Smooth muscle cell (in vitro differentiated cells): Measurements from ENCODE around the gene BDNF. TPM values are rescaled to one million over a fixed set of nuclear protein-coding genes. Genes with fewer than 3 reads are reported as not detected.

Experiments
- DNase-seq: peaks from one replicate; lab custom pipeline; 2025; ENCODE audit not compliant: unreplicated experiment; lab: John Stamatoyannopoulos, UW
- H2AFZ ChIP-seq: fragments of 200-600 bp; sonication (generic); 2 replicates; pipeline ENCODE4 v1.6.0; 2016; ENCODE audit warnings: antibody characterized with exemption, low read depth, mild to moderate bottlenecking
- H3F3A ChIP-seq: fragments of 200-600 bp; sonication (generic); 2 replicates; pipeline ENCODE4 v1.6.0; 2017; ENCODE audit warnings: antibody characterized with exemption, low read depth
- H3K27ac ChIP-seq: fragments of 200-600 bp; sonication (generic); 2 replicates; pipeline ENCODE4 v1.5.1; 2016; ENCODE audit warnings: low read depth, mild to moderate bottlenecking
- H3K27me3 ChIP-seq: fragments of 200-600 bp; sonication (generic); 2 replicates; pipeline ENCODE4 v1.6.1; 2016; ENCODE audit warnings: low read depth, mild to moderate bottlenecking
- H3K36me3 ChIP-seq: fragments of 200-600 bp; sonication (generic); 2 replicates; pipeline ENCODE4 v1.5.1; 2016; ENCODE audit warnings: low read depth
- H3K4me1 ChIP-seq: fragments of 200-600 bp; sonication (generic); 2 replicates; pipeline ENCODE4 v1.5.1; 2016; ENCODE audit warnings: low read depth
- H3K4me2 ChIP-seq: fragments of 200-600 bp; sonication (generic); 2 replicates; pipeline ENCODE4 v1.6.0; 2016; ENCODE audit warnings: mild to moderate bottlenecking
- H3K4me3 ChIP-seq: fragments of 200-600 bp; sonication (generic); 2 replicates; pipeline ENCODE4 v1.5.1; 2016; ENCODE audit warnings: mild to moderate bottlenecking
- H3K79me2 ChIP-seq: fragments of 200-600 bp; sonication (generic); 2 replicates; pipeline ENCODE4 v1.6.0; 2016; ENCODE audit warnings: low read depth, mild to moderate bottlenecking
- H3K9ac ChIP-seq: fragments of 200-600 bp; sonication (generic); 2 replicates; pipeline ENCODE4 v1.6.0; 2016; ENCODE audit warnings: low read depth
- H3K9me3 ChIP-seq: fragments of 200-600 bp; sonication (generic); replicated peaks from 2 replicates; pipeline ENCODE4 v1.5.1; 2016; ENCODE audit warnings: low read depth
- H4K20me1 ChIP-seq: fragments of 200-600 bp; sonication (generic); 2 replicates; pipeline ENCODE4 v1.6.0; 2016; ENCODE audit warnings: low read depth
- WGBS: methylation state at CpG from one replicate; pipeline ENCODE4 v1.1.7; 2016; ENCODE audit warnings: low lambda C conversion rate; 5-methylcytosine and 5-hydroxymethylcytosine counted together
- polyA plus RNA-seq: library from polyadenylated mRNA; unstranded; fragments of >200 nt; fragmentation: Nextera tagmentation; extraction: Ambion mirVana; gene quantifications from 2 replicates; pipeline ENCODE4 v1.2.1, GENCODE V29; 2016
- total RNA-seq: library from RNA; depleted of rRNA; stranded (reverse); fragments of >200 nt; gene quantifications from 2 replicates; pipeline ENCODE4 v1.2.3, GENCODE V29; 2014
- TF ChIP-seq, protein P1 (sequence below): fragments of 200-600 bp; sonication (generic); IDR thresholded peaks from 2 replicates; pipeline ENCODE4 v1.5.1; 2017; ENCODE audit warnings: borderline replicate concordance, mild to moderate bottlenecking, antibody characterized with exemption; ENCODE audit not compliant: insufficient read depth, poor library complexity, severe bottlenecking

The BDNF gene
- total and polyA plus RNA-seq, 2 experiments from 2014 or later, result 5.6 to 8.2 TPM

- no peaks in the 10 kb centered on the region for H3F3A ChIP-seq
- WGBS, result 68% methylated on average over 3 of the region's 3 CpGs
- no peak overlapping the region for H3K27ac ChIP-seq
- H3K9ac ChIP-seq, result no peak overlapping the region
- H3K4me1 ChIP-seq, result peaks cover 10% of the 10 kb centered on the region
- peaks cover 17% of the 10 kb centered on the region for H3K27me3 ChIP-seq
- H3K4me3 ChIP-seq, result no peak overlapping the region
- no peak for DNase-seq
- no peak overlapping the region for H2AFZ ChIP-seq
- no peaks in the 10 kb centered on the region for H4K20me1 ChIP-seq
- TF ChIP-seq, protein P1, sequence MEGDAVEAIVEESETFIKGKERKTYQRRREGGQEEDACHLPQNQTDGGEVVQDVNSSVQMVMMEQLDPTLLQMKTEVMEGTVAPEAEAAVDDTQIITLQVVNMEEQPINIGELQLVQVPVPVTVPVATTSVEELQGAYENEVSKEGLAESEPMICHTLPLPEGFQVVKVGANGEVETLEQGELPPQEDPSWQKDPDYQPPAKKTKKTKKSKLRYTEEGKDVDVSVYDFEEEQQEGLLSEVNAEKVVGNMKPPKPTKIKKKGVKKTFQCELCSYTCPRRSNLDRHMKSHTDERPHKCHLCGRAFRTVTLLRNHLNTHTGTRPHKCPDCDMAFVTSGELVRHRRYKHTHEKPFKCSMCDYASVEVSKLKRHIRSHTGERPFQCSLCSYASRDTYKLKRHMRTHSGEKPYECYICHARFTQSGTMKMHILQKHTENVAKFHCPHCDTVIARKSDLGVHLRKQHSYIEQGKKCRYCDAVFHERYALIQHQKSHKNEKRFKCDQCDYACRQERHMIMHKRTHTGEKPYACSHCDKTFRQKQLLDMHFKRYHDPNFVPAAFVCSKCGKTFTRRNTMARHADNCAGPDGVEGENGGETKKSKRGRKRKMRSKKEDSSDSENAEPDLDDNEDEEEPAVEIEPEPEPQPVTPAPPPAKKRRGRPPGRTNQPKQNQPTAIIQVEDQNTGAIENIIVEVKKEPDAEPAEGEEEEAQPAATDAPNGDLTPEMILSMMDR, result no peak
- H3K79me2 ChIP-seq, result peaks cover 2% of the 10 kb centered on the region
- H3K9me3 ChIP-seq, result no peaks in the 10 kb centered on the region
- no peak overlapping the region for H3K4me2 ChIP-seq
- H3K36me3 ChIP-seq, result no peaks in the 10 kb centered on the region
These were observed 3.2 kb upstream of the BDNF start for GRCh38 chr11:27703481-27703880.

DNA sequence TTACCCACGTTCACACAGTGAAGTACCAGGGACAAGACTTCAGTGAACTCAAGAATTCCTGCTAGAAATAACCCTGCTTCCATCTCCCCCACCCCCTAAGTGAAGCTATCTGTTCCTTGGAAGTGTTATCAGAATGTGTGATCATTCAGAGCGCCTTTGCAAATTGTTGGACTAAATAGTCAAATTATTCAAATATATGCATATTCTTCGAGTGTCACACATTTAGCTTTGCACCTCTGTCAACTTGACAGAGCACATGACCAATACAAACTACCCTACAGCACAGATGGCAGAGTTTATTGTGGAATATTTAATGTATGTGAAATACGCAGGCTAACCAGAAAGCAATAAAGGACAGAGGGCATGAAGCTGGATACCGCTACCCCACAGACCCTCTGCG, 2.6 kb upstream of the BDNF start:
- Histone ChIP-seq H3K9ac (no peak overlapping the region), H3K79me2 (peaks cover 5% of the 10 kb centered on the region), H2AFZ (no peak overlapping the region), H3K4me2 (no peak overlapping the region), H3F3A (no peaks in the 10 kb centered on the region), H3K27ac (no peak overlapping the region), H3K4me1 (peaks cover 15% of the 10 kb centered on the region), H3K36me3 (no peaks in the 10 kb centered on the region), H3K4me3 (no peak overlapping the region), H3K27me3 (peaks cover 17% of the 10 kb centered on the region), H4K20me1 (no peaks in the 10 kb centered on the region), H3K9me3 (no peaks in the 10 kb centered on the region)
- WGBS, result 37% methylated on average over 6 of the region's 6 CpGs
- TF ChIP-seq, protein P1, result no peak
- no peak for DNase-seq

DNA sequence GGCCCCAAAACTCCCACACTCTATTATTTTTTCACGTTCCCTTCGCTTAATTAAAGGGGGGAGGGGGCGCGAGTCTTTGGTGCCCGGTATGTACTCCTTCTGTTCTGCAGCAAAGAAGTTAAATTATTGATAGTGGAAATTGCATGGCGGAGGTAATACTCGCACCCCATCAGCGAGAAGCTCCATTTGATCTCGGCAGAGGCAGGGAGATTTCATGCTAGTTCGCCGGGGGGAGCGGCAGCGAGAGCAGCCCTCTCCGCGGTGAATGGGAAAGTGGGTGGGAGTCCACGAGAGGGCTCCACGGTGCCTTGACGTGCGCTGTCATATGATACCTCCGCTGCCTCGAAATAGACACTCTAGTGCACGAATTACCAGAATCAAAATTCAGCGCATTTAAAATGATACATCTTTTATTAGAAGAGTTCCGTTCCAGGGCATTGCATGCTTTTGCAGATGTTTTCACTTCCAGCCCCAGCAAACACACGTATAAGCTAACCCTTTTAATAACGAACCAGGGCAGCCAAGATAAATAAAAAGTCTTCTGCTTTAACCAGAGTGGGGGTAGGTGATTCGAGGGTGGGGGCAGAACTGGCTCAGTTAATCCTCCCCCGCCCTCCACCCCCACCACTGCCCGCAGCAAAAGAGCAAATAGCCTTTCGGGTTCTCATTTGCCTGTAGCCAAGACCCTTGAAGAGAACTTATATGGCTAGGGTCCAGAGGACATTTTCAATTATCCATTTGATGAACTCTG, 1.3 kb upstream of the BDNF start:
- Histone ChIP-seq H3K4me2 (peak overlapping the region; percentile 91), H2AFZ (peak overlapping the region; percentile 78), H3K9me3 (no peaks in the 10 kb centered on the region), H3K36me3 (no peaks in the 10 kb centered on the region), H3K4me3 (peak overlapping the region; percentile 65), H3K27ac (no peak overlapping the region), H3K27me3 (peaks cover 17% of the 10 kb centered on the region), H3K9ac (no peak overlapping the region), H3F3A (no peaks in the 10 kb centered on the region), H3K79me2 (peaks cover 5% of the 10 kb centered on the region), H4K20me1 (no peaks in the 10 kb centered on the region), H3K4me1 (peaks cover 26% of the 10 kb centered on the region)
- 1% methylated on average over 30 of the region's 30 CpGs for WGBS
- DNase-seq, result no peak
- TF ChIP-seq, protein P1, result peak; percentile 20

GRCh38 chr11:27699926-27700350, 317 bp downstream of the BDNF start:
- Histone ChIP-seq H3K4me2 (peak overlapping the region; percentile 91), H3F3A (no peaks in the 10 kb centered on the region), H3K27ac (no peak overlapping the region), H3K36me3 (no peaks in the 10 kb centered on the region), H3K79me2 (peaks cover 5% of the 10 kb centered on the region), H3K9ac (no peak overlapping the region), H3K4me3 (peak overlapping the region; percentile 65), H3K4me1 (peaks cover 40% of the 10 kb centered on the region), H3K27me3 (peaks cover 17% of the 10 kb centered on the region), H2AFZ (peak overlapping the region; percentile 91), H3K9me3 (no peaks in the 10 kb centered on the region), H4K20me1 (no peaks in the 10 kb centered on the region)
- no peak for DNase-seq
- under 1% methylated on average over 25 of the region's 28 CpGs for WGBS
- TF ChIP-seq, protein P1, result no peak
